HG03442 (cell line): ENCODE results near the gene MED26.
"Not testable (repeated sequence)": the region's sequence is repeated elsewhere in the genome, so short reads cannot be mapped to it uniquely, and the experiment has no call there.

Experiments used
- ATAC-seq: cut with Tn5 transposase; IDR thresholded peaks from one replicate; pipeline ENCODE4 v1.9.1; 2021; ENCODE audit warnings: mild to moderate bottlenecking, moderate library complexity; ENCODE audit not compliant: unreplicated experiment

The MED26 gene

DNA sequence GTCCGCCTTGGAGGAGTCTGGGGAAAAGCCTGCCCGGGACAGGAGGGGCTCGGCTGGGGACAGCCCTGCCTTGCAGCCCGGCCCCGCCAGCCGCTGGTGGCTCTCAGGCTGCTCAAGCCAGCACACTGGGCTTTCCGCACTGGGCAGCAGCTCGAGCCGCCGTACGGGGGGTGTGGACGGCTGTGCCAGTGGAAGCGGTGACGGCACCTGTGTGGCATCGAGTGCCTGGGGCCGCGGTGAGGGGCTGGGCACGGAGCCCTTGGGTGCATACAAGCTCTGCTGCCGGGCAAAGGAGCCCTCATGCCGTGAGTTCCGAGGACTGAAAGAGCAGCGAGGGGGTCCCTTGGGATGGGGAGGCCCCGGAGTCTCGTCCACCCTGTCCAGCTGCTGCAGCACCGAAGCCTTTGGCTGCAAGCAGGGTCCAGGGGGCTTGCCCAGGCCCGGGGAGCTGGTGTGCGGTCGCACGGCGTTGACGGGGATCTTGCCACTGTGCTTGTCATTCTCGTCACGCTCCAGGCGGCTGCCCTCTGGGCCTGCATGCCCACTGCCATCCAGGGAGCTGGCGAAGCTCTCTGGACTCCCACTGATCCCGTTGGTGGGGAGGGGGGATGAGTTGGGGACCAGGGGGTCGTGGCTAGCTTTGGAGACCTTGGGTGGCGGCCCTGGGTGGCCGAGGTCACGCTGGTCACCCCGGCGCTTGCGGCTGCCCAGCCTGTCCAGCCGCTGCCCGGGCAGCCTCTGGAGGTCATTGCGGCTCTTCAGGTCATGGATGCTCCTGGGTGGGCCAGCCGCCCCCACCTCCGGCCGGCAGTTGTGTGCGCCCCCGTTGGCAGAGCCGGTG lies 51.1 kb downstream of the MED26 start:
- ATAC-seq, result no peak

DNA sequence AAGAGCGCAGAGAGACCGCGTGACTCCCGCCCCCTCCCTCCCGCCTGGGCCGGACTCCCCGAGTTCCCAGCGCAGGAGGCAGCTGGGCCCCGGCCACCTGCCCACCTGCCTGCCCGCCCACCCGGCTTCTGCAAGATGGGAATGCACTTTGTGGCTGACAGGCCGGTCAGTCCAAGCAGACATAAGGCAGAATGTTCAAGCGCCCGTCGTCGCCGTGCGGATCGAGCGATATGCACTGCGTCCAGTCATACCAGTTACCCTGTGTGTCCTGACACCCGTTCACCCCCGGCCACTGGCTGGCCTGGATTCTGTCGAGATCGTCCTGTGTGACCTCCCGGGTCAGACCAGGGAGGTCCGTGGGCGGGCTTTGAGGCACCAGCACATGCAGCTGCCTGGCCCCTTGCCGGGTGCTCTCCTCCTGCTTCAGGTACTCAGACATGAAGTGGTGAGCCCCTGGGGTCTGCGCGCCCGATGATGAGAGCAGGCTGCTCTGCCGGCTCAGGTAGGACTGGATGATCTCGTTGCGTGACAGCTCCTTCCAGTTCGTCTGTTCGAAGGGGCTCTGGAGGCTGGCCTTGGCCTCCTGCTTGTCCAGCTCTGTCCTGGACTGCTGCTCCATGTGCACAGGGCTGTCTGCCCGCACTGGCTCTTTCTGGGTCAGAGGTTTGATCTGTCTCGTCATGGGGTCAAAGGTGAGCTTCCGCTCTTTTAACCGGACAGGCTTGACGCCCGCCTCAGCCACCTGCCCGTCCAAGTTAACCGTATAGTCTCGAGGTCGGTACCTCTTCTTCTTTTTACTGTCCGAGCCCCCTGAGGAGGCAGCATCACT lies 51.9 kb downstream of the MED26 start:
- no peak for ATAC-seq

DNA sequence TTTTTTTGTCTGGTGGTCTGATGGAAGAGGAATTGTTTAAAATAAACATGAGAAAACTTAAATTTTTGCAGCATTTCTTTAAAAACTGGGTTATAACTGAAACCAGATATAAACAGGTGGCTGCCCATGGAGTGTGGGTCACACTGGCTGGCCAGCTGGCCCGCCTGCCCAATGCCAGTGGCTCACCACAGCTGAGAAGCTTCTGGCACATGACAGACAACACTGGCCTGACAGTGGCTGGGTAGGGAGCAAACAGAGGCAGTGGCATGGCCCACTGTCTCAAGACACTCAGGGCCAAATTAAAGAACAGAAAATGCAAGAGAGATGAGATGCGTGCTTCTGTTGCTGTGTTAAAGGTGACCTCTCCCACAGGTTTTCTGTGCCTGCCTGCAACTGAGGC lies 52.7 kb downstream of the MED26 start:
- ATAC-seq, result no peak

GRCh38 chr19:16573925-16574324 lies 54.1 kb downstream of the MED26 start:
- no peak for ATAC-seq

GRCh38 chr19:16573296-16573695 lies 54.7 kb downstream of the MED26 start:
- no peak for ATAC-seq

GRCh38 chr19:16572332-16573211 lies 55.4 kb downstream of the MED26 start, which contains the start of gene SLC35E1:
Gene SLC35E1, minus strand, starts transcription at chr19:16572415. Its CDS starts 51 bp downstream, at chr19:16572364.
- ATAC-seq, result peak; percentile 77

DNA sequence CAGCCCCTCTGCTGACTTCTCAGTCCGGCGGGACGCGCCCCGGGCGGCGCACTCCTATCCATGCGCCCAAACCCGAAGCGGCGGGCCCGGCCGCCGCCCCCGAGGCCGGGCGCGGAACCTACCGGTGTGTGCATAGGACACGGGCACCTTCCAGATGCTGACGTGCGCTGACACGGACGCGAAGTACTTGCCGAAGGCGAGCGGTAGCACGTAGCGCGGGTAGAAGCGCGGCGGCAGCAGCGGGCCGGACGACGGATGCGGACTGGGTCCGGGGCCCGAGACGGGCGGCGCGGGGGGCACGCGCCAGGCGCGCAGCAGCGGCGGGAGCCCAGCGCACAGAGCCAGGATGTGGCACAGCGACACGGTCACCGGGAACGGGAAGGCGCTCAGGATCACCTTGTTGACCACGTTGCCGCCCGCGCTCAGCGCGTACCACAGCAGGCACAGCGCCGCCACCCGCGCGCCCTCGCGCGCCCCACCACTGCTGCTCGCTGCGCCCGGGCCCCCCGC lies 56.1 kb downstream of the MED26 start:
- ATAC-seq, result peak; percentile 34

GRCh38 chr19:16571283-16571682 lies 56.7 kb downstream of the MED26 start:
- ATAC-seq, result no peak

DNA sequence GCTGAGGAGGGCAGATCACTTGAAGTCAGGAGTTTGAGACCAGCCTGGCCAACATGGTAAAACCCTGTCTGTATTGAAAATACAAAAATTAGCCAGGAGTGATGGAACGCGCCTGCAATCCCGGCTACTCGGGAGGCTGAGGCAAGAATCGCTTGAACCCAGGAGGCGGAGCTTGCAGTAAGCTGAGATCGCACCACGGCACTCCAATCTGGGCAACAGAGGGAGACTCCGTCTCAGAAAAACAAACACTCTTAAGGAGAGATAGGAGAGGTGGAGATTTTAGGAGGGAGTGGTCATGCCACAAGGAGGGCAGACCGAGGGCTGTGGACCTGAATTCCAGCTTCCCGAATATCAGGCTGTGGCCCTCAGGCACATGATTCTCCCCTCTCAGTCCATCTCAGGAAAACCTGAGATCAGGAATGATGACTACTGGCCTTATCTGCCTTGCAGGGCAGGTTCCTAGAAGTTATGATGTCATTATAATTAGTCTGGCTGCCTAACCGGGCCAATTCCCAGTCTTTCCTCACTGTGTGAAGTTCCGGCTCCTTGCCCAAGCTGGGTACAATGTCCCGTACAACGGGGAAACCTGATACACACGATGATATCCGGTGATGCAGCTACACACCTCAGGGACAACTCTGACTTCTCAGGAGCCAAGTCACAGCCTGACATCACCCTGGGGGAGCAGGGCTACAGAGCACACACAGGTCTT lies 58.2 kb downstream of the MED26 start:
- no peak for ATAC-seq

- no peak for ATAC-seq
Observed at GRCh38 chr19:16566702-16567101, 61.3 kb downstream of the MED26 start.

GRCh38 chr19:16566161-16566560 lies 61.8 kb downstream of the MED26 start:
- ATAC-seq, result no peak

GRCh38 chr19:16564842-16565241 lies 63.2 kb downstream of the MED26 start:
- ATAC-seq, result no peak

DNA sequence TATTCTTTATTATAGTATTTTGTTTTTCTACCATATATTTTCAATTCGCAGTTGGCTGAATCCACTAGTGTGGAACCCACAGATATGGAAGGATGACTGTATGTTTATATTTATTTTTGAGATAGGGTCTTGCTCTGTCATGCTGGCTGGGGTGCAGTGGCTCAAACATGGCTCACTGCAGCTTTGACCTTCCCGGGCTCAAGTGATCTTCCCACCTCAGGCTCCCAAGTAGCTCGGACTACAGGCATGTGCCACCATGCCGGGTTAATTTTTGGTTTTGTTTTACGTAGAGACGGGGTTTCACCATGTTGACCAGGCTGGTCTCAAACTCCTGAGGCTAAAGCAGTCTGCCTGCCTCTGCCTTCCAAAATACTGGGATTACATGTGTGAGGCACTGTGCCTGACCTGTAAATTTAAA lies 65.4 kb downstream of the MED26 start:
- ATAC-seq, result no peak

- ATAC-seq, result no peak
Observed at GRCh38 chr19:16561382-16561781, 66.6 kb downstream of the MED26 start.

DNA sequence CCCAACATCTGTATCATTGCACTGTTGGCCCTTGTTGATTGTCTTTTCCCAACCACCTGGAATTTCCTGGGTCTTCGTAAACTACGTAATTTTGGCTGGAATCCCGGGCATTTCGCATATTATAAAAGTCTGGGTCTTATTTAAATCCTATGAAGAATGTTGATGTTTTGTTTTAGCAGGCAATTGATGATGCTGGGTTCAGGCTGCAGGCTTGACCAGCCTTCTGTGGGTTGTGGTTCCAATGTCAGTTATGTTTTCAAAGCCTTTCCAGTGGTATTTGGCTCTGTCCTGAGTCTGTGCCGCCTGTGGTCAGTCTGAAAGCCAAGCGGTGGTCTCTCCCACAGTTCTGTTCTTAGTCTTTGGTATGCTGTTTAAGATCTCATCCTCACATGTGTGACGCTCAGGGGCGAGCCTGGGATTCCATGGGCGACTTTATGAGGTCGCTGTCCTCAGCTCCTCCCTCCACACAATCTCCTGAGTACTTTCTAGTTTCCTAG lies 68.2 kb downstream of the MED26 start:
- no peak for ATAC-seq

- ATAC-seq, result no peak
Observed at GRCh38 chr19:16554776-16555175, 73.2 kb downstream of the MED26 start.

- not testable (repeated sequence) for ATAC-seq
Observed at GRCh38 chr19:16551902-16552301, 76.1 kb downstream of the MED26 start.

DNA sequence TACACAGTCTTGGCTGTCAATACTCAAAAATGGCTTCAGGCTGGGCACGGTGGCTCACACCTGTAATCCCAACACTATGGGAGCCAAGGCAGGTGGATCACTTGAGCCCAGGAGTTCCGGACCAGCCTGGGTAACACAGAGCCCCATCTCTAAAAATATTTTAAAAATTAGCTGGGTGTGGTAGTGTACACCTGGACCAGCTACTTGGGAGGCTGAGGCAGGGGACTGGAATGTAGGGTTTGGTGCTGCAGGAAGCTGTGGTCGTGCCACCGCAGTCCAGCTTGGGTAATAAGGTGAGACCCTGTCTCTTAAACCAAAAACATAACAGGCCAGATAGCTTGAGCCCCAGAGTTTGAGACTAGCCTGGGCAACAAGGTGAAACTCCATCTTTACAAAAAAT lies 79.0 kb downstream of the MED26 start:
- no peak for ATAC-seq

DNA sequence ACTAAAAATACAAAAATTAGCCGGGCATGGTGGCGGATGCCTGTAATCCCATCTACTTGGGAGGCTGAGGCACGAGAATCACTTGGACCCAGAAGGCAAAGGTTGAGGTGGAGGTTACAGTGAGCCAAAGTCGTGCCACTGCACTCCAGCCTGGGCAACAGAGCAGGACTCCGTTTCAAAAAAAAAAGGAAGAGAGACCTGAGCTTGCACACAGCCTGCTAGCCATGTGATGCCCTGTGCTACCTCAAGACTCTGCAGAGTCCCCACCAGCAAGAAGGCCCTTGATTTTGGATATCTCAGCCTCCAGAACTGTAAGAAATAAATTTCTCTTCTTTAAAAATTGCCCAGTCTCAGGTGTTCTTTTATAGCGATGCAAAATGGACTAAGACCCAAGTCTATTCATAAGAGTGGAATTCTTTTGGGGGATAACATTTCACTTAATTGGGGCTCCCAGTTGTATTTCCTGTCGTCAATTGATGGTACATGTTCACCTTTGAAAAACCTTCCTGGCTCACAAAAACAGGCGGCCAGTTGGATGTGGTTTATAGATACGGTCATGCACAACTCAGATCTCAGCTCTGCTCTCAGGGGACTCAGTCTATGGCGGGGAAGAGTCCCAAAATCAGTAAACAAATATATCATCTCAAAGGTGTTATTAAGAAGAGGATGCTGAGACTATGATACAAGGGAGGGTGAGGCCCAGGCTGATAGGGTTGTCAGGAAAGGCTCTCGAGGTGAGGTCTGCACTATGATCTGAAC lies 83.4 kb downstream of the MED26 start:
- ATAC-seq, result no peak
